ENCODE measurements around the gene MALRD1.
"Not testable (repeated sequence)": the region's sequence is repeated elsewhere in the genome, so short reads cannot be mapped to it uniquely, and the experiment has no call there.

The MALRD1 gene

DNA sequence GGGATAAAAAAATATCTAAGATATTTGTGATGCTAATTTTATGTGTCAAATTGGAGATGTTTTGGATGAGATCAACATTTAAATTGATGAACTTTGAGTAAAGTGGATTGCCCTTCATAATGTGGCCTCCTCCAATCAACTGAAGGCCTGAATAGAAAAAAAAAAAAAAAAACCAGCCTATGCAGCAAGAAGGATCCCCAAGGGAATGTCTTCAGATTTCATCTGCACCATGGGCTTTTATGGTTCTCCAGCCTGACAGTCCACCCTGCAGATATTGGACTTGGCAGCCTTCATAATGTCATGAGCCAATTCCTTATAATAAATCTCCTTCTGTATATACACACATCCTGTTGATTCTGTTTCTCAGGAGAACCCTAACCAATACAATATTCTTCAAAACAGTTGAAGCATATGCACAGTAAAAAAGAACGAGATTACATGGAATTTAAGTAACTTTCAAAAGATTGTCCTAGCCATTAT is 450.7 kb downstream of the MALRD1 start:
- FAIRE-seq (no peak), DNase-seq (ENCODE audit: insufficient read length, low spot score) (no peak)
- TF ChIP-seq POLR2AphosphoS5 (IDR thresholded peaks at IDR 0.05; ENCODE audit: low read depth, low read length), result no peak
- TF ChIP-seq POLR2A (IDR thresholded peaks at IDR 0.05; ENCODE audit: low read depth, low read length), result no peak
- no peak for TF ChIP-seq TAF1 (IDR thresholded peaks at IDR 0.05; ENCODE audit: low read depth, low read length)
- no peak for TF ChIP-seq PAX5 (IDR thresholded peaks at IDR 0.05; ENCODE audit: insufficient read depth, low read length, severe bottlenecking)
- no peak for TF ChIP-seq SPI1 (IDR thresholded peaks at IDR 0.05; ENCODE audit: low read depth, low read length)
- no peak for TF ChIP-seq POU2F2 (IDR thresholded peaks at IDR 0.05; ENCODE audit: low read depth, low read length)

GRCh38 chr10:19500959-19501358 is 452.4 kb downstream of the MALRD1 start:
- TF ChIP-seq TAF1 (IDR thresholded peaks at IDR 0.05; ENCODE audit: low read depth, low read length) (no peak), POLR2A (IDR thresholded peaks at IDR 0.05; ENCODE audit: low read depth, low read length) (no peak), PAX5 (IDR thresholded peaks at IDR 0.05; ENCODE audit: insufficient read depth, low read length, severe bottlenecking) (no peak), POLR2AphosphoS5 (IDR thresholded peaks at IDR 0.05; ENCODE audit: low read depth, low read length) (no peak), POU2F2 (IDR thresholded peaks at IDR 0.05; ENCODE audit: low read depth, low read length) (no peak), SPI1 (IDR thresholded peaks at IDR 0.05; ENCODE audit: low read depth, low read length) (no peak)
- FAIRE-seq (no peak), DNase-seq (ENCODE audit: insufficient read length, low spot score) (no peak)

- FAIRE-seq (no peak), DNase-seq (ENCODE audit: insufficient read length, low spot score) (no peak)
- TF ChIP-seq POLR2AphosphoS5 (IDR thresholded peaks at IDR 0.05; ENCODE audit: low read depth, low read length), result no peak
- TF ChIP-seq POU2F2 (IDR thresholded peaks at IDR 0.05; ENCODE audit: low read depth, low read length), result no peak
- no peak for TF ChIP-seq PAX5 (IDR thresholded peaks at IDR 0.05; ENCODE audit: insufficient read depth, low read length, severe bottlenecking)
- TF ChIP-seq POLR2A (IDR thresholded peaks at IDR 0.05; ENCODE audit: low read depth, low read length), result no peak
- TF ChIP-seq SPI1 (IDR thresholded peaks at IDR 0.05; ENCODE audit: low read depth, low read length), result no peak
- no peak for TF ChIP-seq TAF1 (IDR thresholded peaks at IDR 0.05; ENCODE audit: low read depth, low read length)
Measured at GRCh38 chr10:19505320-19506312, 457.0 kb downstream of the MALRD1 start.

GRCh38 chr10:19510005-19510732 is 461.6 kb downstream of the MALRD1 start:
- FAIRE-seq; DNase-seq (ENCODE audit: insufficient read length, low spot score): not testable (repeated sequence)

GRCh38 chr10:19518109-19518508 is 469.5 kb downstream of the MALRD1 start:
- FAIRE-seq (no peak), DNase-seq (ENCODE audit: insufficient read length, low spot score) (no peak)
- TF ChIP-seq SPI1 (IDR thresholded peaks at IDR 0.05; ENCODE audit: low read depth, low read length) (no peak), POLR2AphosphoS5 (IDR thresholded peaks at IDR 0.05; ENCODE audit: low read depth, low read length) (no peak), PAX5 (IDR thresholded peaks at IDR 0.05; ENCODE audit: insufficient read depth, low read length, severe bottlenecking) (no peak), POLR2A (IDR thresholded peaks at IDR 0.05; ENCODE audit: low read depth, low read length) (no peak), TAF1 (IDR thresholded peaks at IDR 0.05; ENCODE audit: low read depth, low read length) (no peak), POU2F2 (IDR thresholded peaks at IDR 0.05; ENCODE audit: low read depth, low read length) (no peak)

DNA sequence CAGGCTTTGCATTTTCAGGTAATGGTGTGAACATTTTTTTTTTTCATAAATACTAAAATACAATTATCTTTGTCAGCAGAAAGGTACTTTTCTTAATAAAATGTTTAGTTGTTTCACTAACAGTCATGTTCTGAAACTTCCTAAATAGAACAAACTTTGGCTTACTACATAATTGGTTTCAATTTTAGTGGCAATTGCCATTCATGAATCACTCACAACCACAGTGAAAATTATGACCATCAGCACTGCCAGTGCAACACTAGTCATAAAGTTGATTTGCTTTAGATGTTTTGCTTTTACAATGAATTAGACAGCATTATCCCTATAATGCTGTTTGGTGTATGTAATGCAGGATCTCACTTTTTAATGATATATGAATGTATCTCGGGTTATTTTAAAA is 470.0 kb downstream of the MALRD1 start:
- FAIRE-seq, result no peak
- TF ChIP-seq TAF1 (IDR thresholded peaks at IDR 0.05; ENCODE audit: low read depth, low read length), result no peak
- no peak for TF ChIP-seq POLR2A (IDR thresholded peaks at IDR 0.05; ENCODE audit: low read depth, low read length)
- TF ChIP-seq POLR2AphosphoS5 (IDR thresholded peaks at IDR 0.05; ENCODE audit: low read depth, low read length), result no peak
- TF ChIP-seq PAX5 (IDR thresholded peaks at IDR 0.05; ENCODE audit: insufficient read depth, low read length, severe bottlenecking), result no peak
- no peak for TF ChIP-seq SPI1 (IDR thresholded peaks at IDR 0.05; ENCODE audit: low read depth, low read length)
- no peak for TF ChIP-seq POU2F2 (IDR thresholded peaks at IDR 0.05; ENCODE audit: low read depth, low read length)
- no peak for DNase-seq (ENCODE audit: insufficient read length, low spot score)

GRCh38 chr10:19531324-19531723 is 482.7 kb downstream of the MALRD1 start:
- TF ChIP-seq PAX5 (IDR thresholded peaks at IDR 0.05; ENCODE audit: insufficient read depth, low read length, severe bottlenecking) (no peak), POU2F2 (IDR thresholded peaks at IDR 0.05; ENCODE audit: low read depth, low read length) (no peak), POLR2A (IDR thresholded peaks at IDR 0.05; ENCODE audit: low read depth, low read length) (no peak), SPI1 (IDR thresholded peaks at IDR 0.05; ENCODE audit: low read depth, low read length) (no peak), POLR2AphosphoS5 (IDR thresholded peaks at IDR 0.05; ENCODE audit: low read depth, low read length) (no peak), TAF1 (IDR thresholded peaks at IDR 0.05; ENCODE audit: low read depth, low read length) (no peak)
- FAIRE-seq, result no peak

DNA sequence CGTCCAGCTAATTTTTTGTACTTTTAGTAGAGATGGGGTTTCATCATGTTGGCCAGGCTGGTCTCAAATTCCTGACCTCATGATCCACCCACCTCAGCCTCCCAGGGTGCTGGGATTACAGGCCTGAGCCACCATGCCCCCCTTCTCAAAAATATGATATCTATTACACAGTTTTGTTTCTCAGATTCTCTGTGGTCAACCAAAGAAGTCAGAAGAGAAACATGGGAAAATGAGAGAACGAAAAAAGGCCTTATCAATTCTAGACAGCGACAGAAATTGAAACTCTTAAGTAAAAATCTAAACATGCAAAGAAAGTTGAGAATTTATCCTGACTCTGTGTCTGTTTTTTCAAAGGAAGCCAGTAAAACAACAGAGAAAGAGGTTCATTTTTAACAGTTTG is 483.8 kb downstream of the MALRD1 start:
- FAIRE-seq (no peak), DNase-seq (ENCODE audit: insufficient read length, low spot score) (no peak)
- TF ChIP-seq POLR2AphosphoS5 (IDR thresholded peaks at IDR 0.05; ENCODE audit: low read depth, low read length) (no peak), PAX5 (IDR thresholded peaks at IDR 0.05; ENCODE audit: insufficient read depth, low read length, severe bottlenecking) (no peak), POU2F2 (IDR thresholded peaks at IDR 0.05; ENCODE audit: low read depth, low read length) (no peak), POLR2A (IDR thresholded peaks at IDR 0.05; ENCODE audit: low read depth, low read length) (no peak), TAF1 (IDR thresholded peaks at IDR 0.05; ENCODE audit: low read depth, low read length) (no peak), SPI1 (IDR thresholded peaks at IDR 0.05; ENCODE audit: low read depth, low read length) (no peak)

More at GRCh38 chr10:19531324-19531723, 482.7 kb downstream of the MALRD1 start:
- DNase-seq (ENCODE audit: insufficient read length, low spot score), result no peak

GRCh38 chr10:19541299-19541698 is 492.7 kb downstream of the MALRD1 start:
- DNase-seq (ENCODE audit: insufficient read length, low spot score) (no peak), FAIRE-seq (no peak)
- no peak for TF ChIP-seq POLR2A (IDR thresholded peaks at IDR 0.05; ENCODE audit: low read depth, low read length)
- no peak for TF ChIP-seq POU2F2 (IDR thresholded peaks at IDR 0.05; ENCODE audit: low read depth, low read length)
- TF ChIP-seq SPI1 (IDR thresholded peaks at IDR 0.05; ENCODE audit: low read depth, low read length), result no peak
- TF ChIP-seq POLR2AphosphoS5 (IDR thresholded peaks at IDR 0.05; ENCODE audit: low read depth, low read length), result no peak
- no peak for TF ChIP-seq PAX5 (IDR thresholded peaks at IDR 0.05; ENCODE audit: insufficient read depth, low read length, severe bottlenecking)
- no peak for TF ChIP-seq TAF1 (IDR thresholded peaks at IDR 0.05; ENCODE audit: low read depth, low read length)

Measured in GM12891 (cell line).